ENCODE measurements around the gene IL1RAPL1. TPM values are rescaled to one million over a fixed set of nuclear protein-coding genes. Genes with fewer than 3 reads are reported as not detected.
"Not testable (repeated sequence)": the region's sequence is repeated elsewhere in the genome, so short reads cannot be mapped to it uniquely, and the experiment has no call there.

Gene IL1RAPL1
- total RNA-seq, 1 experiment from 2014 or later: not detected

GRCh38 chrX:29315931-29316330 is 728.7 kb downstream of the IL1RAPL1 start:
- TF ChIP-seq CTCF (IDR thresholded peaks at IDR 0.05; ENCODE audit: unreplicated experiment): no peak
- Mint-ChIP-seq H3K4me1 (ENCODE audit: low read depth, unreplicated experiment) (peaks cover 16% of the 10 kb centered on the region), H3K36me3 (ENCODE audit: insufficient read depth, unreplicated experiment) (peaks cover 6% of the 10 kb centered on the region), H3K27me3 (ENCODE audit: unreplicated experiment) (no peaks in the 10 kb centered on the region), H3K27ac (ENCODE audit: unreplicated experiment) (no peak overlapping the region), H3K4me3 (ENCODE audit: low read depth, unreplicated experiment) (no peak overlapping the region), H3K9me3 (ENCODE audit: low read depth, unreplicated experiment) (peaks cover 2% of the 10 kb centered on the region)
- CTCF ChIA-PET: no interaction called here
- intact Hi-C loops (cut with micrococcal nuclease; ENCODE audit: unreplicated experiment): no loop called here
- BruUV-seq (replicated peaks): no TSS peak
- no peak for DNase-seq

- no TSS peak for BruUV-seq (replicated peaks)
- TF ChIP-seq CTCF (IDR thresholded peaks at IDR 0.05; ENCODE audit: unreplicated experiment): no peak
- intact Hi-C loops (cut with micrococcal nuclease; ENCODE audit: unreplicated experiment): no loop called here
- Mint-ChIP-seq H3K9me3 (ENCODE audit: low read depth, unreplicated experiment) (no peaks in the 10 kb centered on the region), H3K27me3 (ENCODE audit: unreplicated experiment) (no peaks in the 10 kb centered on the region), H3K27ac (ENCODE audit: unreplicated experiment) (no peak overlapping the region), H3K4me1 (ENCODE audit: low read depth, unreplicated experiment) (peaks cover 16% of the 10 kb centered on the region), H3K36me3 (ENCODE audit: insufficient read depth, unreplicated experiment) (peaks cover 6% of the 10 kb centered on the region), H3K4me3 (ENCODE audit: low read depth, unreplicated experiment) (no peak overlapping the region)
- DNase-seq: no peak
- CTCF ChIA-PET: no interaction called here
Measured at GRCh38 chrX:29318012-29318411, 730.8 kb downstream of the IL1RAPL1 start.

- H3K36me3 Mint-ChIP-seq (ENCODE audit: insufficient read depth, unreplicated experiment); H3K27ac Mint-ChIP-seq (ENCODE audit: unreplicated experiment); BruUV-seq (replicated peaks); DNase-seq; H3K4me1 Mint-ChIP-seq (ENCODE audit: low read depth, unreplicated experiment); intact Hi-C loops (cut with micrococcal nuclease; ENCODE audit: unreplicated experiment); CTCF ChIA-PET; H3K9me3 Mint-ChIP-seq (ENCODE audit: low read depth, unreplicated experiment); H3K4me3 Mint-ChIP-seq (ENCODE audit: low read depth, unreplicated experiment); H3K27me3 Mint-ChIP-seq (ENCODE audit: unreplicated experiment): not testable (repeated sequence)
Measured at GRCh38 chrX:29332429-29332828, 745.2 kb downstream of the IL1RAPL1 start.

- CTCF ChIA-PET; H3K27me3 Mint-ChIP-seq (ENCODE audit: unreplicated experiment); intact Hi-C loops (cut with micrococcal nuclease; ENCODE audit: unreplicated experiment); H3K36me3 Mint-ChIP-seq (ENCODE audit: insufficient read depth, unreplicated experiment); H3K4me3 Mint-ChIP-seq (ENCODE audit: low read depth, unreplicated experiment); BruUV-seq (replicated peaks); DNase-seq; H3K9me3 Mint-ChIP-seq (ENCODE audit: low read depth, unreplicated experiment); H3K27ac Mint-ChIP-seq (ENCODE audit: unreplicated experiment); H3K4me1 Mint-ChIP-seq (ENCODE audit: low read depth, unreplicated experiment): not testable (repeated sequence)
Measured at GRCh38 chrX:29333091-29333490, 745.8 kb downstream of the IL1RAPL1 start.

GRCh38 chrX:29348288-29348687 is 761.0 kb downstream of the IL1RAPL1 start:
- intact Hi-C loops (cut with micrococcal nuclease; ENCODE audit: unreplicated experiment): no loop called here
- CTCF ChIA-PET: no interaction called here
- no peaks in the 10 kb centered on the region for H3K9me3 Mint-ChIP-seq (ENCODE audit: low read depth, unreplicated experiment)
- no peak for TF ChIP-seq CTCF (IDR thresholded peaks at IDR 0.05; ENCODE audit: unreplicated experiment)
- H3K27ac Mint-ChIP-seq (ENCODE audit: unreplicated experiment): no peak overlapping the region
- no TSS peak for BruUV-seq (replicated peaks)
- no peaks in the 10 kb centered on the region for H3K27me3 Mint-ChIP-seq (ENCODE audit: unreplicated experiment)
- H3K4me3 Mint-ChIP-seq (ENCODE audit: low read depth, unreplicated experiment): no peak overlapping the region
- H3K4me1 Mint-ChIP-seq (ENCODE audit: low read depth, unreplicated experiment): no peaks in the 10 kb centered on the region
- DNase-seq: no peak
- H3K36me3 Mint-ChIP-seq (ENCODE audit: insufficient read depth, unreplicated experiment): no peaks in the 10 kb centered on the region
